Esophagus muscularis mucosa (tissue), 4 donors: Measurements from ENCODE around the gene MLXIPL. TPM values are rescaled to one million over a fixed set of nuclear protein-coding genes. Genes with fewer than 3 reads are reported as not detected.

Experiments
- DNase-seq: peaks from one replicate; pipeline ENCODE4 v3.0.0-alpha.2; 2017; ENCODE audit errors: extremely low spot score
- H3K27ac ChIP-seq, 4 donors: fragments of 200-600 bp; sonication (generic); replicated peaks in 1 of 4; 1 replicate in 3 of 4; 2 replicates in 1 of 4; pipeline ENCODE4 v1.5.1; 2016 to 2019; ENCODE audit warnings: mild to moderate bottlenecking in 1 of 4
- H3K27me3 ChIP-seq, 4 donors: fragments of 200-600 bp; sonication (generic); one replicate each; pipeline versions ENCODE4 v1.5.1 to v1.6.0; 2016 to 2019
- H3K36me3 ChIP-seq, 4 donors: fragments of 200-600 bp; sonication (generic); one replicate each; pipeline ENCODE4 v1.5.1; 2016 to 2019
- H3K4me1 ChIP-seq, 4 donors: fragments of 200-600 bp; sonication (generic); one replicate each; pipeline ENCODE4 v1.5.1; 2016 to 2019
- H3K4me3 ChIP-seq, 4 donors: fragments of 200-600 bp; sonication (generic); 1 replicate in 2 of 4; 2 replicates in 2 of 4; pipeline ENCODE4 v1.5.1; 2016 to 2019; ENCODE audit warnings: mild to moderate bottlenecking in 4 of 4, moderate library complexity in 1 of 4
- H3K9me3 ChIP-seq, 4 donors: fragments of 200-600 bp; sonication (generic); 1 replicate in 3 of 4; 2 replicates in 1 of 4; pipeline ENCODE4 v1.5.1; 2016 to 2019
- EP300 ChIP-seq: sonication (generic); formaldehyde crosslinking; IDR thresholded peaks from one replicate; pipeline ENCODE4 v1.6.1; 2017; ENCODE audit warnings: antibody characterized with exemption
- POLR2A ChIP-seq: fragments of 450-650 bp; IDR thresholded peaks from one replicate; pipeline ENCODE4 v1.6.1; 2017; ENCODE audit warnings: antibody characterized with exemption, moderate library complexity, mild to moderate bottlenecking, low read depth
- POLR2AphosphoS5 ChIP-seq, 2 donors: sonication (generic); formaldehyde crosslinking; IDR thresholded peaks; one replicate each; pipeline ENCODE4 v1.6.1; 2017; ENCODE audit warnings: antibody characterized with exemption in 2 of 2
- whole genome bisulfite sequencing: methylation state at CpG from one replicate; pipeline ENCODE4 v1.1.5; 2018; 5-methylcytosine and 5-hydroxymethylcytosine counted together
- intact Hi-C: fragments of 100-400 bp; cut with DNase I; formaldehyde crosslinking; loops from one replicate; pipeline ENCODE4 v1.15.1; 2023
- total RNA-seq, 4 donors: library from RNA; depleted of rRNA; stranded (reverse); fragments of >200 nt; gene quantifications; one replicate each; pipeline versions ENCODE4 v1.1.0 to v1.2.1, GENCODE V29; 2016
- TF ChIP-seq, protein P1 (sequence below), 3 experiments: fragments of 200-600 bp in 2 of 3; fragments of 450-650 bp in 1 of 3; sonication (generic) in 2 of 3; IDR thresholded peaks; one replicate each; pipeline ENCODE4 v1.5.1; 2017 to 2019; ENCODE audit warnings: antibody characterized with exemption in 3 of 3, mild to moderate bottlenecking in 2 of 3, moderate library complexity in 1 of 3

The MLXIPL gene
- total RNA-seq, 4 donors from 2014 or later: 6.5 to 19.5 (median 10.3) TPM

DNA sequence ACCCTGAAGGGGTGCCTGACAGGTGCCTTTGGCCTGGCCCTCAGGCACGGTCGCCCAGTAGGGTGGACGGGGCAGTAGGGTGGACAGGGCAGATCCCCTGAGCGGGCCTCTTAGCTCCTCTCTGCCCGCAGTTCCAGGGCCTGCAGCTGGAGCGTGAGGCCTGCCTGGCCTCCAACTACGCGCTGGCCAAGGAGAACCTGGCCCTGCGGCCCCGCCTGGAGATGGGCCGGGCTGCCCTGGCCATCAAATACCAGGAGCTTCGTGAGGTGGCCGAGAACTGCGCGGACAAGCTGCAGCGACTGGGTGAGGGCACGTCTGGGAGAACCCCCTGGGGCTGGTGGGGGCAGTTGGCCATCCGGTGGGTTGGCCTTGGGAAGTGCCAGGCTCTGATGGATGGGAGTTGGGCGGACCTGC, 45.0 kb upstream of the MLXIPL start:
- no peaks in the 10 kb centered on the region for H3K9me3 ChIP-seq
- no peak overlapping the region for H3K4me3 ChIP-seq
- H3K27me3 ChIP-seq: no peaks in the 10 kb centered on the region
- TF ChIP-seq, protein P1, sequence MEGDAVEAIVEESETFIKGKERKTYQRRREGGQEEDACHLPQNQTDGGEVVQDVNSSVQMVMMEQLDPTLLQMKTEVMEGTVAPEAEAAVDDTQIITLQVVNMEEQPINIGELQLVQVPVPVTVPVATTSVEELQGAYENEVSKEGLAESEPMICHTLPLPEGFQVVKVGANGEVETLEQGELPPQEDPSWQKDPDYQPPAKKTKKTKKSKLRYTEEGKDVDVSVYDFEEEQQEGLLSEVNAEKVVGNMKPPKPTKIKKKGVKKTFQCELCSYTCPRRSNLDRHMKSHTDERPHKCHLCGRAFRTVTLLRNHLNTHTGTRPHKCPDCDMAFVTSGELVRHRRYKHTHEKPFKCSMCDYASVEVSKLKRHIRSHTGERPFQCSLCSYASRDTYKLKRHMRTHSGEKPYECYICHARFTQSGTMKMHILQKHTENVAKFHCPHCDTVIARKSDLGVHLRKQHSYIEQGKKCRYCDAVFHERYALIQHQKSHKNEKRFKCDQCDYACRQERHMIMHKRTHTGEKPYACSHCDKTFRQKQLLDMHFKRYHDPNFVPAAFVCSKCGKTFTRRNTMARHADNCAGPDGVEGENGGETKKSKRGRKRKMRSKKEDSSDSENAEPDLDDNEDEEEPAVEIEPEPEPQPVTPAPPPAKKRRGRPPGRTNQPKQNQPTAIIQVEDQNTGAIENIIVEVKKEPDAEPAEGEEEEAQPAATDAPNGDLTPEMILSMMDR (IDR thresholded peaks at IDR 0.05): no peak
- no peak for TF ChIP-seq POLR2AphosphoS5 (IDR thresholded peaks at IDR 0.05)
- no peak for TF ChIP-seq POLR2A
- no peak for TF ChIP-seq EP300
- WGBS: 65% methylated on average over 12 of the region's 19 CpGs
- no peaks in the 10 kb centered on the region for H3K36me3 ChIP-seq
- H3K27ac ChIP-seq: no peak overlapping the region
- peaks cover 10 to 31% (median 19%) of the 10 kb centered on the region in 4 donors for H3K4me1 ChIP-seq
- no peak for DNase-seq
- intact Hi-C loops: loop anchor here (10.0 kb wide), 1 partner anchor 56 kb away; no protein-coding TSS in a partner anchor

DNA sequence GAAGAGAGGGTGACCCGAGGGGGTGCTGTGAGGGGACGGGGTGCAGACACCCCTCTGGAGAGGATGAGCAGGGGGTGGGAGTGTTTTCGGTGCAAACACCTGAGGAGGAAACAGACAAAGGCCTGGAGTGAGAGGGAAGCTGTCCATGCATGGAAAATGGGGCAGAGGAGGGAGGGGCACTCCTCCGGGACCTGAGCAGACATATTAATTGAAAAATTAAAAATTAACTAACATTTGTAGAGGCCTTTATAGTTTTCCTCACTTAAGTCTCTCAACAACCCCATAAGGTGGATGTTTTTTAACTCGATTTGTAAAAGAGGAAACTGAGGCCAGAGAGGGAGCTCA, 44.5 kb upstream of the MLXIPL start:
- no peaks in the 10 kb centered on the region for H3K36me3 ChIP-seq
- no peak for TF ChIP-seq POLR2A
- TF ChIP-seq, protein P1 (IDR thresholded peaks at IDR 0.05): no peak
- no peak for DNase-seq
- H3K27me3 ChIP-seq: no peaks in the 10 kb centered on the region
- peak overlapping the region; percentile 64 to 91 (median 75) for H3K4me3 ChIP-seq
- 26% methylated on average over 5 of the region's 5 CpGs for WGBS
- intact Hi-C loops: loop anchor here (10.0 kb wide), 1 partner anchor 56 kb away; no protein-coding TSS in a partner anchor
- no peak overlapping the region for H3K27ac ChIP-seq
- H3K4me1 ChIP-seq: peaks cover 10 to 31% (median 19%) of the 10 kb centered on the region in 4 donors
- no peaks in the 10 kb centered on the region for H3K9me3 ChIP-seq

- intact Hi-C loops: loop anchor here (10.0 kb wide), 1 partner anchor 57 kb away; no protein-coding TSS in a partner anchor
- TF ChIP-seq POLR2AphosphoS5 (IDR thresholded peaks at IDR 0.05) (no peak), EP300 (no peak), POLR2A (no peak)
- TF ChIP-seq, protein P1 (IDR thresholded peaks at IDR 0.05): no peak
- Histone ChIP-seq H3K27me3 (no peaks in the 10 kb centered on the region), H3K36me3 (no peaks in the 10 kb centered on the region), H3K9me3 (peaks cover 0 to 2% (median 0%) of the 10 kb centered on the region in 4 donors), H3K27ac (peak overlapping the region in 1 of 4 donors; percentile 57), H3K4me3 (peak overlapping the region; percentile 64 to 91 (median 75)), H3K4me1 (peaks cover 10 to 31% (median 19%) of the 10 kb centered on the region in 4 donors)
- 3% methylated on average over 13 of the region's 52 CpGs for WGBS
- no peak for DNase-seq
Measured at GRCh38 chr7:73668103-73668885, 44.0 kb upstream of the MLXIPL start.

- TF ChIP-seq POLR2AphosphoS5 (IDR thresholded peaks at IDR 0.05): peak; percentile 23 to 40
- TF ChIP-seq EP300: no peak
- TF ChIP-seq, protein P1 (IDR thresholded peaks at IDR 0.05): peak; percentile 85 to 94 (median 94)
- 14% methylated on average over 18 of the region's 79 CpGs for WGBS
- intact Hi-C loops: loop anchor here (2.0 to 10.0 kb wide), 2 partner anchors 57 to 61 kb away; no protein-coding TSS in a partner anchor
- Histone ChIP-seq H3K9me3 (peaks cover 0 to 8% (median 0%) of the 10 kb centered on the region in 4 donors), H3K27ac (peak within 1 kb of the TSS in 1 of 4 donors; percentile 57), H3K4me3 (peak within 1 kb of the TSS; percentile 64 to 91 (median 75)), H3K4me1 (peaks cover 10 to 31% (median 19%) of the 10 kb centered on the region in 4 donors), H3K27me3 (peaks cover 0 to 5% (median 0%) of the 10 kb centered on the region in 4 donors), H3K36me3 (no peaks in the 10 kb centered on the region)
- DNase-seq: peak; percentile 95
Measured at GRCh38 chr7:73667344-73668102, 43.2 kb upstream of the MLXIPL start, which contains the start of gene VPS37D. Gene VPS37D, plus strand, starts transcription at chr7:73667831. Its CDS starts 128 bp downstream, at chr7:73667959.
